HepG2 (cell line): Measurements from ENCODE around the gene ZFYVE27. TPM values are rescaled to one million over a fixed set of nuclear protein-coding genes. Genes with fewer than 3 reads are reported as not detected.

Experiments used
- CEBPG ChIP-seq: IDR thresholded peaks from 2 replicates; pipeline ENCODE4 v1.6.1; 2016
- CHD4 ChIP-seq: fragments of 200-600 bp; sonication (generic); IDR thresholded peaks from 2 replicates; pipeline ENCODE4 v1.7.0; 2017; ENCODE audit warnings: mild to moderate bottlenecking, low read length, borderline replicate concordance
- DNMT1 ChIP-seq: sonication (generic); formaldehyde crosslinking; IDR thresholded peaks from 2 replicates; pipeline ENCODE4 v1.5.1; 2020; ENCODE audit warnings: mild to moderate bottlenecking, missing genetic modification reagents
- HNF4A ChIP-seq: sonication (generic); formaldehyde crosslinking; IDR thresholded peaks from 2 replicates; pipeline ENCODE4 v1.4.0; 2020; ENCODE audit warnings: missing genetic modification reagents
- HOMEZ ChIP-seq: IDR thresholded peaks from 2 replicates; pipeline ENCODE4 v1.6.1; 2016; ENCODE audit warnings: low read depth
- HOXA3 ChIP-seq: sonication (generic); formaldehyde crosslinking; IDR thresholded peaks from 2 replicates; pipeline ENCODE4 v1.5.0; 2020; ENCODE audit warnings: missing genetic modification reagents
- KDM5B ChIP-seq: sonication (generic); formaldehyde crosslinking; IDR thresholded peaks from 2 replicates; pipeline ENCODE4 v1.4.0; 2020; ENCODE audit warnings: missing genetic modification reagents, mild to moderate bottlenecking, borderline replicate concordance
- MXI1 ChIP-seq: IDR thresholded peaks from 3 replicates; pipeline ENCODE4 v1.6.1; 2012; ENCODE audit warnings: low read depth, low read length, inconsistent platforms, borderline replicate concordance
- POLR2A ChIP-seq, 2 experiments: IDR thresholded peaks; 2 replicates each; pipeline ENCODE4 v1.6.1; 2011; ENCODE audit warnings: low read depth in 2 of 2, low read length in 2 of 2, mild to moderate bottlenecking in 1 of 2, moderate library complexity in 1 of 2; ENCODE audit not compliant: insufficient read depth in 1 of 2
- RAD21 ChIP-seq: fragments of 450-650 bp; formaldehyde crosslinking; IDR thresholded peaks from 2 replicates; pipeline ENCODE4 v1.5.0; 2020; ENCODE audit warnings: mild to moderate bottlenecking
- RNF2 ChIP-seq: fragments of 450-650 bp; conservative IDR thresholded peaks from 2 replicates; pipeline ENCODE4 v1.6.1; 2016; ENCODE audit warnings: low read depth
- SAFB2 ChIP-seq: sonication (generic); formaldehyde crosslinking; IDR thresholded peaks from 2 replicates; pipeline ENCODE4 v1.5.1; 2020; ENCODE audit warnings: missing genetic modification reagents, low read depth, mild to moderate bottlenecking, borderline replicate concordance
- TAF1 ChIP-seq: sonication (generic); formaldehyde crosslinking; IDR thresholded peaks from 2 replicates; pipeline ENCODE4 v1.4.0; 2020; ENCODE audit warnings: missing genetic modification reagents
- U2AF1 ChIP-seq: fragments of 200-400 bp; formaldehyde crosslinking; optimal IDR thresholded peaks from 2 replicates; pipeline ENCODE3; 2017; ENCODE audit warnings: mild to moderate bottlenecking, low read depth, low read length
- ZBTB42 ChIP-seq: sonication (generic); formaldehyde crosslinking; IDR thresholded peaks from 2 replicates; pipeline ENCODE4 v1.5.0; 2020; ENCODE audit warnings: mild to moderate bottlenecking, missing genetic modification reagents
- ZBTB7B ChIP-seq: sonication (generic); formaldehyde crosslinking; IDR thresholded peaks from 2 replicates; pipeline ENCODE4 v1.4.0; 2020; ENCODE audit warnings: missing genetic modification reagents
- ZFP62 ChIP-seq: sonication (generic); formaldehyde crosslinking; IDR thresholded peaks from 2 replicates; pipeline ENCODE4 v1.4.0; 2020; ENCODE audit warnings: missing genetic modification reagents
- ZIK1 ChIP-seq: sonication (generic); formaldehyde crosslinking; IDR thresholded peaks from 2 replicates; pipeline ENCODE4 v1.5.0; 2020; ENCODE audit warnings: mild to moderate bottlenecking, low read depth, missing genetic modification reagents, borderline replicate concordance
- ZKSCAN8 ChIP-seq: IDR thresholded peaks from 2 replicates; pipeline ENCODE4 v1.6.1; 2016; ENCODE audit warnings: borderline replicate concordance, missing genetic modification reagents, missing compliant biosample characterization
- ZMYM4 ChIP-seq: sonication (generic); formaldehyde crosslinking; IDR thresholded peaks from 2 replicates; pipeline ENCODE4 v1.8.1; 2023; ENCODE audit warnings: mild to moderate bottlenecking, missing genetic modification reagents
- ZNF343 ChIP-seq: sonication (generic); formaldehyde crosslinking; IDR thresholded peaks from 2 replicates; pipeline ENCODE4 v1.4.0; 2020; ENCODE audit warnings: mild to moderate bottlenecking, missing genetic modification reagents
- ZNF605 ChIP-seq: sonication (generic); formaldehyde crosslinking; IDR thresholded peaks from 2 replicates; pipeline ENCODE4 v1.8.0; 2022; ENCODE audit warnings: mild to moderate bottlenecking, missing genetic modification reagents
- ZNF629 ChIP-seq: sonication (generic); formaldehyde crosslinking; conservative IDR thresholded peaks from 2 replicates; pipeline ENCODE4 v1.5.0; 2020; ENCODE audit warnings: missing genetic modification reagents
- ZNF772 ChIP-seq: sonication (generic); formaldehyde crosslinking; IDR thresholded peaks from 2 replicates; pipeline ENCODE4 v1.5.0; 2020; ENCODE audit warnings: mild to moderate bottlenecking, missing genetic modification reagents
- ZSCAN21 ChIP-seq: sonication (generic); formaldehyde crosslinking; IDR thresholded peaks from 2 replicates; pipeline ENCODE4 v1.8.0; 2022; ENCODE audit warnings: mild to moderate bottlenecking, missing genetic modification reagents, moderate library complexity, borderline replicate concordance
- polyA plus RNA-seq, 8 experiments: library from polyadenylated mRNA; depleted of rRNA in 3 of 8; stranded (reverse) in 7 of 8; unstranded in 1 of 8; fragments of >200 nt; fragmentation: Illumina TruSeq in 4 of 8; extraction: Trizol in 4 of 8; gene quantifications; 2 replicates each; pipeline versions ENCODE4 v1.2.1 to v1.2.3, GENCODE V29; 2011 to 2016; ENCODE audit warnings: low read depth in 4 of 8, missing spikeins in 1 of 8, mixed read lengths in 1 of 8; ENCODE audit not compliant: insufficient read depth in 1 of 8
- total RNA-seq, 5 experiments: library from RNA; depleted of rRNA; stranded (reverse); fragments of >200 nt; fragmentation: Illumina TruSeq; extraction: Trizol; gene quantifications; 2 replicates each; pipeline ENCODE4 v1.2.3, GENCODE V29; 2016; ENCODE audit warnings: low read depth in 1 of 5
- TF ChIP-seq, protein P1 (sequence below): sonication (generic); formaldehyde crosslinking; IDR thresholded peaks from 2 replicates; pipeline ENCODE4 v1.5.1; 2020; ENCODE audit warnings: mild to moderate bottlenecking, missing genetic modification reagents, moderate library complexity
- TF ChIP-seq, protein P2 (sequence below): sonication (generic); formaldehyde crosslinking; IDR thresholded peaks from 2 replicates; pipeline ENCODE4 v1.4.0; 2020; ENCODE audit warnings: missing genetic modification reagents, borderline replicate concordance

The ZFYVE27 gene
- total and polyA plus RNA-seq, 2 of the 13 experiments (the other 11 are each of a cell fraction or from before 2014, with no cell fraction given) = 19.7 to 20.5 TPM

- TF ChIP-seq HOXA3 (CRISPR knock-in tag) = peak; percentile 76
- TF ChIP-seq POLR2A (IDR thresholded peaks at IDR 0.05; ENCODE audit: insufficient read depth in 1 of 2, low read depth in 2 of 2, low read length in 2 of 2) = peak in 1 of 2 experiments; percentile 44; a peak in 1 of 4 replicates
- TF ChIP-seq CEBPG = peak; percentile 19; the same call in 1 of the 2 replicates
- no peak for TF ChIP-seq CHD4
- TF ChIP-seq ZFP62 (CRISPR knock-in tag) = no peak
- TF ChIP-seq ZKSCAN8 (CRISPR knock-in tag) = 0 out of 2 replicates have a peak, but pooled peaks have one; percentile 25
- TF ChIP-seq ZNF343 (CRISPR knock-in tag) = no peak
- no peak for TF ChIP-seq HOMEZ (CRISPR knock-in tag)
- no peak for TF ChIP-seq MXI1
- peak; percentile 87; the same call in 1 of the 2 replicates for TF ChIP-seq ZBTB42
- peak; percentile 88 for TF ChIP-seq ZBTB7B (CRISPR knock-in tag)
- peak; percentile 65; the same call in 1 of the 2 replicates for TF ChIP-seq ZIK1 (CRISPR knock-in tag)
- TF ChIP-seq ZSCAN21 (CRISPR knock-in tag) = peak; percentile 64; the same call in 1 of the 2 replicates
- TF ChIP-seq ZNF772 (CRISPR knock-in tag) = peak; percentile 70
- TF ChIP-seq ZNF629 (CRISPR knock-in tag) = no peak; the same call in 1 of the 2 replicates
- TF ChIP-seq RAD21 = 0 out of 2 replicates have a peak, but pooled peaks have one; percentile 14
- TF ChIP-seq SAFB2 = 0 out of 2 replicates have a peak, but pooled peaks have one; percentile 28
- TF ChIP-seq TAF1 (CRISPR knock-in tag) = no peak
- TF ChIP-seq DNMT1 (CRISPR knock-in tag) = no peak
- TF ChIP-seq KDM5B = peak; percentile 74; the same call in 1 of the 2 replicates
- TF ChIP-seq, protein P1, sequence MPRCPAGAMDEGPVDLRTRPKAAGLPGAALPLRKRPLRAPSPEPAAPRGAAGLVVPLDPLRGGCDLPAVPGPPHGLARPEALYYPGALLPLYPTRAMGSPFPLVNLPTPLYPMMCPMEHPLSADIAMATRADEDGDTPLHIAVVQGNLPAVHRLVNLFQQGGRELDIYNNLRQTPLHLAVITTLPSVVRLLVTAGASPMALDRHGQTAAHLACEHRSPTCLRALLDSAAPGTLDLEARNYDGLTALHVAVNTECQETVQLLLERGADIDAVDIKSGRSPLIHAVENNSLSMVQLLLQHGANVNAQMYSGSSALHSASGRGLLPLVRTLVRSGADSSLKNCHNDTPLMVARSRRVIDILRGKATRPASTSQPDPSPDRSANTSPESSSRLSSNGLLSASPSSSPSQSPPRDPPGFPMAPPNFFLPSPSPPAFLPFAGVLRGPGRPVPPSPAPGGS = no peak
- no peak for TF ChIP-seq U2AF1
- TF ChIP-seq, protein P2, sequence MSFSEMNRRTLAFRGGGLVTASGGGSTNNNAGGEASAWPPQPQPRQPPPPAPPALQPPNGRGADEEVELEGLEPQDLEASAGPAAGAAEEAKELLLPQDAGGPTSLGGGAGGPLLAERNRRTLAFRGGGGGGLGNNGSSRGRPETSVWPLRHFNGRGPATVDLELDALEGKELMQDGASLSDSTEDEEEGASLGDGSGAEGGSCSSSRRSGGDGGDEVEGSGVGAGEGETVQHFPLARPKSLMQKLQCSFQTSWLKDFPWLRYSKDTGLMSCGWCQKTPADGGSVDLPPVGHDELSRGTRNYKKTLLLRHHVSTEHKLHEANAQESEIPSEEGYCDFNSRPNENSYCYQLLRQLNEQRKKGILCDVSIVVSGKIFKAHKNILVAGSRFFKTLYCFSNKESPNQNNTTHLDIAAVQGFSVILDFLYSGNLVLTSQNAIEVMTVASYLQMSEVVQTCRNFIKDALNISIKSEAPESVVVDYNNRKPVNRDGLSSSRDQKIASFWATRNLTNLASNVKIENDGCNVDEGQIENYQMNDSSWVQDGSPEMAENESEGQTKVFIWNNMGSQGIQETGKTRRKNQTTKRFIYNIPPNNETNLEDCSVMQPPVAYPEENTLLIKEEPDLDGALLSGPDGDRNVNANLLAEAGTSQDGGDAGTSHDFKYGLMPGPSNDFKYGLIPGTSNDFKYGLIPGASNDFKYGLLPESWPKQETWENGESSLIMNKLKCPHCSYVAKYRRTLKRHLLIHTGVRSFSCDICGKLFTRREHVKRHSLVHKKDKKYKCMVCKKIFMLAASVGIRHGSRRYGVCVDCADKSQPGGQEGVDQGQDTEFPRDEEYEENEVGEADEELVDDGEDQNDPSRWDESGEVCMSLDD = 0 out of 2 replicates have a peak, but pooled peaks have one; percentile 23
- no peak; the same call in 1 of the 2 replicates for TF ChIP-seq ZNF605 (CRISPR knock-in tag)
- TF ChIP-seq ZMYM4 = peak; percentile 56; the same call in 1 of the 2 replicates
- no peak for TF ChIP-seq RNF2
- TF ChIP-seq HNF4A (CRISPR knock-in tag) = peak; percentile 98
Observed at GRCh38 chr10:97707134-97707861, 29.6 kb upstream of the ZFYVE27 start (continued).
